Fibroblast of the aortic adventitia (primary cell): ENCODE measurements around the gene CENPX. TPM values are rescaled to one million over a fixed set of nuclear protein-coding genes. Genes with fewer than 3 reads are reported as not detected.

Experiments used
- DNase-seq: peaks from one replicate; pipeline ENCODE4 v3.0.0-alpha.2; 2010; ENCODE audit warnings: low read depth
- H3K4me3 ChIP-seq: 2 replicates; pipeline ENCODE4 v1.5.1; 2011; ENCODE audit warnings: low read depth, mild to moderate bottlenecking, control low read depth, low read length, moderate library complexity
- CTCF ChIP-seq: IDR thresholded peaks from 2 replicates; pipeline ENCODE4 v1.5.1; 2011; ENCODE audit warnings: mild to moderate bottlenecking, low read length, control low read depth, inconsistent platforms; ENCODE audit not compliant: insufficient read depth
- total RNA-seq: library from RNA; depleted of rRNA; stranded (reverse); fragments of >200 nt; gene quantifications from 2 replicates; pipeline ENCODE4 v1.2.3, GENCODE V29; 2012; ENCODE audit warnings: low replicate concordance

The CENPX gene
- total RNA-seq, 1 donor: 41.8 TPM

GRCh38 chr17:82017612-82018151, 5.0 kb downstream of the CENPX start:
- DNase-seq: no peak
- TF ChIP-seq CTCF: no peak

GRCh38 chr17:82016875-82017459, 5.7 kb downstream of the CENPX start:
- no peak for DNase-seq
- no peak overlapping the region for H3K4me3 ChIP-seq
- TF ChIP-seq CTCF: no peak

More at GRCh38 chr17:82017612-82018151, 5.0 kb downstream of the CENPX start:
- H3K4me3 ChIP-seq: no peak overlapping the region

- DNase-seq: no peak
- H3K4me3 ChIP-seq: no peak overlapping the region
- TF ChIP-seq CTCF: no peak
Measured at GRCh38 chr17:82016061-82016874, 6.4 kb downstream of the CENPX start.

- no peak for TF ChIP-seq CTCF
- DNase-seq: no peak
- no peak overlapping the region for H3K4me3 ChIP-seq
Measured at GRCh38 chr17:82015311-82015971, 7.2 kb downstream of the CENPX start.

GRCh38 chr17:82014971-82015310, 7.7 kb downstream of the CENPX start:
- DNase-seq: no peak
- H3K4me3 ChIP-seq: no peak overlapping the region
- no peak for TF ChIP-seq CTCF

GRCh38 chr17:82014432-82014831, 8.2 kb downstream of the CENPX start:
- no peak overlapping the region for H3K4me3 ChIP-seq
- DNase-seq: no peak
- TF ChIP-seq CTCF: no peak
